Ectodermal cell (in vitro differentiated cells): ENCODE data around the gene CSNK1G3.
A peak's percentile ranks its signal among the peaks of the same experiment; 100 is the strongest.

ENCODE experiments used
- H3K27ac ChIP-seq: 2 replicates; pipeline ENCODE4 v1.7.0; 2013; ENCODE audit warnings: mild to moderate bottlenecking, low read depth, low read length; ENCODE audit not compliant: insufficient read depth, poor library complexity, severe bottlenecking
- H3K27me3 ChIP-seq: 2 replicates; pipeline ENCODE4 v1.7.0; 2013; ENCODE audit warnings: mild to moderate bottlenecking, low read length; ENCODE audit not compliant: insufficient read depth, control insufficient read depth, poor library complexity, severe bottlenecking
- H3K36me3 ChIP-seq: one replicate; pipeline ENCODE4 v1.7.0; 2013; ENCODE audit warnings: low read length; ENCODE audit not compliant: control insufficient read depth, insufficient read depth
- H3K4me1 ChIP-seq: one replicate; pipeline ENCODE4 v1.7.0; 2013; ENCODE audit warnings: low read length; ENCODE audit not compliant: control insufficient read depth, insufficient read depth
- H3K4me3 ChIP-seq: 2 replicates; pipeline ENCODE4 v1.7.0; 2013; ENCODE audit warnings: low read depth, low read length, control low read depth; ENCODE audit not compliant: insufficient read depth
- H3K9me3 ChIP-seq: 2 replicates; pipeline ENCODE4 v1.7.0; 2013; ENCODE audit warnings: mild to moderate bottlenecking, low read length, moderate library complexity; ENCODE audit not compliant: control insufficient read depth
- WGBS, 2 experiments: methylation state at CpG; one replicate each; pipeline ENCODE4 v1.1.7; 2013; ENCODE audit warnings: missing lambda C conversion rate in 2 of 2; 5-methylcytosine and 5-hydroxymethylcytosine counted together

CSNK1G3 gene

GRCh38 chr5:123512611-123513461 is 859 bp downstream of the CSNK1G3 start:
- Histone ChIP-seq H3K36me3 (no peaks in the 10 kb centered on the region), H3K27ac (peak overlapping the region; percentile 91), H3K4me3 (peak overlapping the region; percentile 82), H3K9me3 (no peaks in the 10 kb centered on the region), H3K27me3 (no peaks in the 10 kb centered on the region), H3K4me1 (peaks cover 17% of the 10 kb centered on the region)
- 0 to 1% methylated on average over 50 of the region's 50 CpGs for WGBS, 2 experiments

GRCh38 chr5:123514615-123515355 is 2.8 kb downstream of the CSNK1G3 start:
- Histone ChIP-seq H3K9me3 (no peaks in the 10 kb centered on the region), H3K4me3 (no peak overlapping the region), H3K36me3 (no peaks in the 10 kb centered on the region), H3K4me1 (peaks cover 8% of the 10 kb centered on the region), H3K27me3 (no peaks in the 10 kb centered on the region), H3K27ac (no peak overlapping the region)
- 87 to 90% methylated on average over 3 to 5 of the region's 5 CpGs for WGBS, 2 experiments

- H3K27ac ChIP-seq = no peak overlapping the region
- no peak overlapping the region for H3K4me3 ChIP-seq
- H3K4me1 ChIP-seq = peaks cover 8% of the 10 kb centered on the region
- WGBS, 2 experiments = 83 to 94% methylated on average over 3 of the region's 3 CpGs
- H3K27me3 ChIP-seq = no peaks in the 10 kb centered on the region
- H3K36me3 ChIP-seq = no peaks in the 10 kb centered on the region
- H3K9me3 ChIP-seq = no peaks in the 10 kb centered on the region
Measured at GRCh38 chr5:123515904-123516303, 3.9 kb downstream of the CSNK1G3 start.

- WGBS, 2 experiments = 94 to 98% methylated on average over 2 of the region's 3 CpGs
- Histone ChIP-seq H3K4me1 (peaks cover 8% of the 10 kb centered on the region), H3K27me3 (no peaks in the 10 kb centered on the region), H3K36me3 (no peaks in the 10 kb centered on the region), H3K9me3 (no peaks in the 10 kb centered on the region), H3K27ac (no peak overlapping the region), H3K4me3 (no peak overlapping the region)
Measured at GRCh38 chr5:123517476-123517875, 5.5 kb downstream of the CSNK1G3 start.

- Histone ChIP-seq H3K4me1 (peaks cover 8% of the 10 kb centered on the region), H3K27ac (no peak overlapping the region), H3K4me3 (no peak overlapping the region), H3K27me3 (no peaks in the 10 kb centered on the region), H3K9me3 (no peaks in the 10 kb centered on the region), H3K36me3 (no peaks in the 10 kb centered on the region)
Measured at GRCh38 chr5:123518111-123518510, 6.1 kb downstream of the CSNK1G3 start.

GRCh38 chr5:123520677-123521247 is 8.8 kb downstream of the CSNK1G3 start:
- Histone ChIP-seq H3K9me3 (no peaks in the 10 kb centered on the region), H3K36me3 (no peaks in the 10 kb centered on the region), H3K27me3 (no peaks in the 10 kb centered on the region), H3K4me3 (no peak overlapping the region), H3K27ac (no peak overlapping the region), H3K4me1 (no peaks in the 10 kb centered on the region)

- H3K4me3 ChIP-seq = no peak overlapping the region
- no peaks in the 10 kb centered on the region for H3K4me1 ChIP-seq
- H3K27ac ChIP-seq = no peak overlapping the region
- 88 to 89% methylated on average over 3 to 4 of the region's 4 CpGs for WGBS, 2 experiments
- H3K9me3 ChIP-seq = no peaks in the 10 kb centered on the region
- no peaks in the 10 kb centered on the region for H3K27me3 ChIP-seq
- no peaks in the 10 kb centered on the region for H3K36me3 ChIP-seq
Measured at GRCh38 chr5:123524146-123524545, 12.2 kb downstream of the CSNK1G3 start.

GRCh38 chr5:123527190-123527589 is 15.2 kb downstream of the CSNK1G3 start:
- Histone ChIP-seq H3K4me1 (no peaks in the 10 kb centered on the region), H3K27me3 (no peaks in the 10 kb centered on the region), H3K36me3 (no peaks in the 10 kb centered on the region), H3K27ac (no peak overlapping the region), H3K4me3 (no peak overlapping the region), H3K9me3 (no peaks in the 10 kb centered on the region)

GRCh38 chr5:123528065-123528464 is 16.1 kb downstream of the CSNK1G3 start:
- no peaks in the 10 kb centered on the region for H3K4me1 ChIP-seq
- no peaks in the 10 kb centered on the region for H3K36me3 ChIP-seq
- no peak overlapping the region for H3K4me3 ChIP-seq
- no peaks in the 10 kb centered on the region for H3K27me3 ChIP-seq
- no peak overlapping the region for H3K27ac ChIP-seq
- no peaks in the 10 kb centered on the region for H3K9me3 ChIP-seq

- no peaks in the 10 kb centered on the region for H3K4me1 ChIP-seq
- no peaks in the 10 kb centered on the region for H3K9me3 ChIP-seq
- H3K27ac ChIP-seq = no peak overlapping the region
- WGBS, 2 experiments = 93 to 94% methylated on average over 4 of the region's 4 CpGs
- no peaks in the 10 kb centered on the region for H3K27me3 ChIP-seq
- no peak overlapping the region for H3K4me3 ChIP-seq
- H3K36me3 ChIP-seq = no peaks in the 10 kb centered on the region
Measured at GRCh38 chr5:123528878-123529277, 16.9 kb downstream of the CSNK1G3 start.
